ENCODE results near the gene ASCC1.
"Not testable (repeated sequence)": the region's sequence is repeated elsewhere in the genome, so short reads cannot be mapped to it uniquely, and the experiment has no call there.

The ASCC1 gene

DNA sequence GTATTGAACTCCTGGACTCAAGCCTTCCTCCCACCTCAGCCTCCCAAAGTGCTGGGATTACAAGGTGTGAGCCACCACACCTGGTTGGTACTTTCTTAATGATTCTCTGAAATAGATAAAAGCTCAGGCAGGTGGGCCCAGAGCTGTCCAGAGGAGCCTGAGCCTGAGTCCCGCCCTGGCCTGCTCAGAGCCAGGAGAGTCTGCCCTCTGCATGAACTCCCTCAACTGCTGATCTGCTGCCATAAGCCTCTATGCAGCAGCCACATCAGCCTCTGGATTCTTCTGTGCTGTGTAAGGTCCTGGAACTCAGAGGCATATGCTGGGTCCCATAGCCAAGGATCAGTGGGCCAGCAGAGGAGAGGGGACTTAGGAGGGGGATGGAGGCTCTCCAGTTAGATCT, 34.6 kb upstream of the ASCC1 start:
- Histone ChIP-seq H3K56ac (ENCODE audit: low read length) (no peak overlapping the region), H2BK5ac (ENCODE audit: low read length) (no peak overlapping the region), H3K23ac (ENCODE audit: low read length) (no peak overlapping the region), H3K9ac (ENCODE audit: low read length) (no peak overlapping the region), H3K79me1 (ENCODE audit: low read length) (no peaks in the 10 kb centered on the region), H3K79me2 (ENCODE audit: control insufficient read depth, insufficient read depth, low read length) (no peaks in the 10 kb centered on the region), H2AK5ac (ENCODE audit: low read length) (no peak overlapping the region), H3K4me2 (ENCODE audit: low read length) (no peak overlapping the region), H2BK15ac (replicated peaks; ENCODE audit: low read depth) (no peak overlapping the region), H3K27me3 (ENCODE audit: insufficient read depth, low read length, poor library complexity) (no peaks in the 10 kb centered on the region), H4K5ac (ENCODE audit: low read length) (no peak overlapping the region), H3K4ac (ENCODE audit: low read depth, low read length) (no peak overlapping the region), H3K4me3 (ENCODE audit: low read length) (no peak overlapping the region), H3K18ac (ENCODE audit: low read length) (no peak overlapping the region), H3K36me3 (ENCODE audit: control insufficient read depth, insufficient read depth, low read length) (no peaks in the 10 kb centered on the region), H2BK120ac (ENCODE audit: low read depth, low read length) (no peak overlapping the region), H3K4me1 (ENCODE audit: control insufficient read depth, low read depth, low read length) (peaks cover 8% of the 10 kb centered on the region), H3K27ac (ENCODE audit: low read depth, low read length) (no peak overlapping the region), H4K8ac (ENCODE audit: low read depth, low read length) (no peak overlapping the region)
- DNase-seq: no peak
- WGBS (ENCODE audit: extremely low coverage, insufficient coverage, low lambda C conversion rate): no CpG with 5 or more reads among the region's 1 CpG

DNA sequence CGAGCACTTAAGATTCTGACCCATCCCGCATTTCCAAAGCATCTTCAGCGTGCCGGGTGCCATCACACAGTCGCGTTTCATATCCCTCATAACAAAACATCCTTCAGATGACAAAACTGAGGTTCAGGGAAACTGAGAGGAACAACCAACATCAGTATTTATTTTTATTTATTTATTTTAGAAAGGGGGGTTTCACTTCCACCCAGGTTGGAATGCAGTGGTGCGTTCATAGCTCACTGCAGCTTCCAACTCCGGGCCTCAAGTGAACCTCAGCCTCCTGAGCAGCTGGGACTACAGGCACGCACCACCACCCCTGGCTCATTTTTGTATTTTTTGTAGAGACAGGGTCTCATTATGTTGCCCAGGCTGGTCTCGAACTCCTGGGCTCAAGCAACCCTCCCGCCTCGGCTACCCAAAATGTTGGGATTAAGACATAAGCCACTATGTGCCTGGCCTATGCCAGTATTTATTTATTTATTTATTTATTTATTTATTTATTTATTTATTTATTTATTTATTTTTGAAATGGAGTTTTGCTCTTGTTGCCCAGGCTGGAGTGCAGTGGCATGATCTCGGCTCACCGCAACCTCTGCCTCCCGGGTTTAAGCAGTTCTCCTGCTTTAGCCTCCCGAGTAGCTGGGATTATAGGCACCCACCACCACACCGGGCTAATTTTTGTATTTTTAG, 33.2 kb upstream of the ASCC1 start:
- H3K27ac ChIP-seq (ENCODE audit: low read depth, low read length): not testable (repeated sequence)

DNA sequence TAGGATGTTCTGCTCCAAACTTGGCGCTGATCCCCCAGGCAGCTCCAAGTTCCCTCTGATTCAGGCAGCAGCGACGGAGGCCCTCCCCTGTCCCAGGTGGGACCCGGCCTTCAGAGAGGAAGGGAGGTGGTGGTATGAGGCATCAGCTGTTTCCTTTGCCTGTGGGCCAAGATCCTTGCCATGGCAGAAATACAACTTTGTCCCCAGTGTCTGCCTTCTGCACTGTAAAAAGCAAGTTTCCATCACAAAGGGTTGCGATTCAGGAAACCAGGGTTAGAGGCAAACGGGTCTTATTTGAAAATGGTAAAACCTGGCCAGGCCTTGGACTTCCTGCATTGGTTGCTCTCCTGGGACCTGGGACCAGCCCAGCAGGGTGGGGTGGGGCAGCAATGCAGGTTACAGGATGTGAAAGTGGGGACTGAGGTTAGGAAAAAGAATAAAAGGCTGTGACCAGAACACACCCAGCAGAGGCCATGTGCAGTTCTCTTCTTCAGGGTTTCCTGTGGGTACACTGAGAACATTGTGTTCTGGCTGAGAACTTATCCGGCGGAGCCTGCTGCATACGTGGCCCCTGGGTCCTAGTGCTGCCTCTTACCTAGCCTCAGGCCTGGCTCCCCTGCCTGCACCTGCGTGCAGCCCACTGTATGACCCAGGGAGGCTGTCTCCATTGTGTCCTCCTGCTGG, 32.5 kb upstream of the ASCC1 start:
- DNase-seq: peak; percentile 65
- no peak overlapping the region for H3K27ac ChIP-seq (ENCODE audit: low read depth, low read length)
- no peak overlapping the region for H3K4ac ChIP-seq (ENCODE audit: low read depth, low read length)
- H4K5ac ChIP-seq (ENCODE audit: low read length): no peak overlapping the region
- H3K27me3 ChIP-seq (ENCODE audit: insufficient read depth, low read length, poor library complexity): no peaks in the 10 kb centered on the region
- no peaks in the 10 kb centered on the region for H3K36me3 ChIP-seq (ENCODE audit: control insufficient read depth, insufficient read depth, low read length)
- H3K79me1 ChIP-seq (ENCODE audit: low read length): no peaks in the 10 kb centered on the region
- no peak overlapping the region for H3K4me3 ChIP-seq (ENCODE audit: low read length)
- H3K4me1 ChIP-seq (ENCODE audit: control insufficient read depth, low read depth, low read length): peaks cover 11% of the 10 kb centered on the region
- no peak overlapping the region for H3K23ac ChIP-seq (ENCODE audit: low read length)
- peak overlapping the region; percentile 0 for H2BK5ac ChIP-seq (ENCODE audit: low read length)
- no peaks in the 10 kb centered on the region for H3K79me2 ChIP-seq (ENCODE audit: control insufficient read depth, insufficient read depth, low read length)
- H2BK15ac ChIP-seq (replicated peaks; ENCODE audit: low read depth): no peak overlapping the region
- H2BK120ac ChIP-seq (ENCODE audit: low read depth, low read length): no peak overlapping the region
- H3K56ac ChIP-seq (ENCODE audit: low read length): peak overlapping the region; percentile 53
- no peak overlapping the region for H4K8ac ChIP-seq (ENCODE audit: low read depth, low read length)
- no peak overlapping the region for H3K18ac ChIP-seq (ENCODE audit: low read length)
- no peak overlapping the region for H2AK5ac ChIP-seq (ENCODE audit: low read length)
- H3K9ac ChIP-seq (ENCODE audit: low read length): peak overlapping the region; percentile 3
- no CpG with 5 or more reads among the region's 10 CpGs for WGBS (ENCODE audit: extremely low coverage, insufficient coverage, low lambda C conversion rate)
- no peak overlapping the region for H3K4me2 ChIP-seq (ENCODE audit: low read length)

More for the DNA sequence above, 33.2 kb upstream of the ASCC1 start:
- not testable (repeated sequence) for H3K4ac ChIP-seq (ENCODE audit: low read depth, low read length); H2BK5ac ChIP-seq (ENCODE audit: low read length); H2AK5ac ChIP-seq (ENCODE audit: low read length); H3K79me1 ChIP-seq (ENCODE audit: low read length); H4K5ac ChIP-seq (ENCODE audit: low read length); H3K9ac ChIP-seq (ENCODE audit: low read length); H3K18ac ChIP-seq (ENCODE audit: low read length); DNase-seq; H3K36me3 ChIP-seq (ENCODE audit: control insufficient read depth, insufficient read depth, low read length); H2BK120ac ChIP-seq (ENCODE audit: low read depth, low read length); H4K8ac ChIP-seq (ENCODE audit: low read depth, low read length); H3K23ac ChIP-seq (ENCODE audit: low read length); H3K4me3 ChIP-seq (ENCODE audit: low read length); H3K56ac ChIP-seq (ENCODE audit: low read length); H2BK15ac ChIP-seq (replicated peaks; ENCODE audit: low read depth); H3K79me2 ChIP-seq (ENCODE audit: control insufficient read depth, insufficient read depth, low read length); H3K27me3 ChIP-seq (ENCODE audit: insufficient read depth, low read length, poor library complexity); H3K4me2 ChIP-seq (ENCODE audit: low read length)
- no CpG with 5 or more reads among the region's 17 CpGs for WGBS (ENCODE audit: extremely low coverage, insufficient coverage, low lambda C conversion rate)
- H3K4me1 ChIP-seq (ENCODE audit: control insufficient read depth, low read depth, low read length): peaks cover 11% of the 10 kb centered on the region

DNA sequence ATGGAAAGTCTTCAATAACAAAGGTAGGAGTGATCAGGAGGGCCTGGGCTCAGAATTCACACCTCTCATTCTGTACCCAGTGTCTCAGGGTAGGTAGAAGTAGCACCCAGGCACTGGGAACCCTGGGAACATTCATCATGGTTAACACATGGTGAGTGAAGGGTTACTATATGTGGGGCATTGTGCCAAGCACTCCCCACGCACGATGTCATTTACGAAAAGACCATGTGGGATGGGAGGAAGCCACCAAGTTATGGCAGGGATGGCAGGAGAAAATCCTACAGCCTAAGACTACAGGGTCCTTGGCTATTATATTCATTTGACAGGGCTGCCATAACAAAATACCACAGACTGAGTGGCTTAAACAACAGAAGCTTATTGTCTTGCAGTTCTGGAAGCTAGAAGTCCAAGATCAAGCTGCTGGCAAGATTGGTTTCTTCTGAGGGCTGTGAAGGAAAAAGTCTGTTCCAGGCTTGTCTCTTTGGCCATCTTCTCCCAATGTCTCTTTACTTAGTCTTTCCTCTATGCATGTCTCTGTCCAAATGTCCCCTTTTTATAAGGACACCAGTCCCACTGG, 30.0 kb upstream of the ASCC1 start:
- WGBS (ENCODE audit: extremely low coverage, insufficient coverage, low lambda C conversion rate): no CpG with 5 or more reads among the region's 3 CpGs
- Histone ChIP-seq H3K4me1 (ENCODE audit: control insufficient read depth, low read depth, low read length) (peaks cover 15% of the 10 kb centered on the region), H3K4me2 (ENCODE audit: low read length) (no peak overlapping the region), H3K23ac (ENCODE audit: low read length) (no peak overlapping the region), H2BK15ac (replicated peaks; ENCODE audit: low read depth) (no peak overlapping the region), H4K5ac (ENCODE audit: low read length) (no peak overlapping the region), H3K9ac (ENCODE audit: low read length) (no peak overlapping the region), H2AK5ac (ENCODE audit: low read length) (peak overlapping the region; percentile 88), H3K27me3 (ENCODE audit: insufficient read depth, low read length, poor library complexity) (no peaks in the 10 kb centered on the region), H3K56ac (ENCODE audit: low read length) (peak overlapping the region; percentile 25), H3K36me3 (ENCODE audit: control insufficient read depth, insufficient read depth, low read length) (no peaks in the 10 kb centered on the region), H3K4ac (ENCODE audit: low read depth, low read length) (no peak overlapping the region), H3K79me1 (ENCODE audit: low read length) (no peaks in the 10 kb centered on the region), H4K8ac (ENCODE audit: low read depth, low read length) (no peak overlapping the region), H3K79me2 (ENCODE audit: control insufficient read depth, insufficient read depth, low read length) (no peaks in the 10 kb centered on the region), H3K27ac (ENCODE audit: low read depth, low read length) (no peak overlapping the region), H3K18ac (ENCODE audit: low read length) (no peak overlapping the region), H2BK5ac (ENCODE audit: low read length) (no peak overlapping the region), H3K4me3 (ENCODE audit: low read length) (no peak overlapping the region), H2BK120ac (ENCODE audit: low read depth, low read length) (no peak overlapping the region)
- no peak for DNase-seq

DNA sequence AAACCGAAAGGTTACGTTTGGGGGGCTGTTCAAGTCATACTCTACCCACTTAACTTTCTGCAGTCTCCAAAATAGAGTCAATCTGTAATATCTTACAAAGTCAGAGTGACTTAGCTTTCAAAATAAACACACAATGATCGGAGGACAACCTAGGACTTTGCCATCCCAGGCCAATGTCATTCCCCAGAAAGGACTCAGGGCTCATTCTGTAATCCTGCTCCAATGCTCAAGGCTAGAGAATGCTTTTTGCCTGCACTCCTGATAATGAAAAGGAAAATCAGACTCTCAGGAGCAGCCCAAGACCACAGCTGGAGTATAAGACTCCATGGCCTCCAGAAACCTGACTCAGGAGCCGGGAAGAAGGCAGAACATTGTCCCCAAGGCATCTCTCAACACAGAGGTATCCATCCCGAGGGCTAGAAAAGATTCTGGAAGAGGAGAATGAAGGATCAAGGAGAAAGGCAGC, 28.5 kb upstream of the ASCC1 start:
- Histone ChIP-seq H3K23ac (ENCODE audit: low read length) (no peak overlapping the region), H4K5ac (ENCODE audit: low read length) (no peak overlapping the region), H2BK120ac (ENCODE audit: low read depth, low read length) (no peak overlapping the region), H3K79me1 (ENCODE audit: low read length) (no peaks in the 10 kb centered on the region), H3K79me2 (ENCODE audit: control insufficient read depth, insufficient read depth, low read length) (no peaks in the 10 kb centered on the region), H3K4me1 (ENCODE audit: control insufficient read depth, low read depth, low read length) (peaks cover 15% of the 10 kb centered on the region), H3K4ac (ENCODE audit: low read depth, low read length) (no peak overlapping the region), H3K4me2 (ENCODE audit: low read length) (no peak overlapping the region), H3K4me3 (ENCODE audit: low read length) (no peak overlapping the region), H3K9ac (ENCODE audit: low read length) (no peak overlapping the region), H3K27ac (ENCODE audit: low read depth, low read length) (no peak overlapping the region), H3K27me3 (ENCODE audit: insufficient read depth, low read length, poor library complexity) (no peaks in the 10 kb centered on the region), H3K56ac (ENCODE audit: low read length) (no peak overlapping the region), H4K8ac (ENCODE audit: low read depth, low read length) (no peak overlapping the region), H3K36me3 (ENCODE audit: control insufficient read depth, insufficient read depth, low read length) (no peaks in the 10 kb centered on the region), H2BK15ac (replicated peaks; ENCODE audit: low read depth) (no peak overlapping the region), H2BK5ac (ENCODE audit: low read length) (no peak overlapping the region), H3K18ac (ENCODE audit: low read length) (no peak overlapping the region), H2AK5ac (ENCODE audit: low read length) (no peak overlapping the region)
- no peak for DNase-seq
- no CpG with 5 or more reads among the region's 5 CpGs for WGBS (ENCODE audit: extremely low coverage, insufficient coverage, low lambda C conversion rate)
